ENCODE data around the gene PACS2. TPM values are rescaled to one million over a fixed set of nuclear protein-coding genes. Genes with fewer than 3 reads are reported as not detected.

PACS2 gene
- total and polyA plus RNA-seq, 2 donors (not counting 3 experiments of a cell fraction or from before 2014, with no cell fraction given), result 52.7 to 86.3 TPM

- H3K4me3 ChIP-seq (replicated peaks in 1 of 3; ENCODE audit: insufficient read depth in 1 of 3, low read depth in 1 of 3, low read length in 3 of 3), result no peak overlapping the region
- H3K9me3 ChIP-seq (replicated peaks; ENCODE audit: control insufficient read depth, insufficient read depth, low read length), result no peaks in the 10 kb centered on the region
- no peak overlapping the region for H3K9ac ChIP-seq (replicated peaks; ENCODE audit: extremely low read depth, insufficient read depth, low read length)
- intact Hi-C loops (cut with micrococcal nuclease), result no loop called here
- POLR2A ChIA-PET, result interaction anchor here (0.7 kb wide), 1 partner anchor 81 kb away, joined by 4 read pairs; no protein-coding TSS in a partner anchor
- no peaks in the 10 kb centered on the region for H3K79me2 ChIP-seq (ENCODE audit: control insufficient read depth, insufficient read depth, low read length)
- no peaks in the 10 kb centered on the region for H3K9me1 ChIP-seq (replicated peaks; ENCODE audit: control insufficient read depth, extremely low read depth, insufficient read depth, low read length)
- no peak for DNase-seq (ENCODE audit: low read depth, low spot score)
- H3K4me1 ChIP-seq (ENCODE audit: control insufficient read depth, extremely low read depth, insufficient read depth, low read length), result peaks cover 10% of the 10 kb centered on the region
- H2AFZ ChIP-seq (ENCODE audit: low read depth, low read length), result no peak overlapping the region
- BruUV-seq (replicated peaks), result no TSS peak
- H3K4me2 ChIP-seq (ENCODE audit: insufficient read depth, low read length), result no peak overlapping the region
- H3K36me3 ChIP-seq (ENCODE audit: control insufficient read depth in 2 of 2, extremely low read depth in 1 of 2, insufficient read depth in 2 of 2, low read length in 2 of 2), result no peaks in the 10 kb centered on the region
- CTCF ChIA-PET, result interaction anchor here (1.0 to 6.3 kb wide), 4 partner anchors 31 to 116 kb away, joined by 3 to 239 read pairs (median 10); partner anchors contain the start of gene TEDC1
- dilution Hi-C loops (cut with MboI; ENCODE audit: extremely low pct_ligation_motif_present, low sequenced_read_pairs), result no loop called here
- no peak overlapping the region for H3K27ac ChIP-seq (ENCODE audit: insufficient read depth, low read depth, low read length)
- no peaks in the 10 kb centered on the region for H4K20me1 ChIP-seq (replicated peaks; ENCODE audit: control insufficient read depth, extremely low read depth, insufficient read depth, low read length)
- FAIRE-seq, result no peak
- TF ChIP-seq POLR2AphosphoS5 (IDR thresholded peaks at IDR 0.05; ENCODE audit: insufficient read depth, low read depth, low read length) (no peak), POLR2A (IDR thresholded peaks at IDR 0.05; ENCODE audit: low read depth, low read length) (no peak), GATA2 (IDR thresholded peaks at IDR 0.05; ENCODE audit: insufficient read depth, insufficient read length, low read depth, low read length) (no peak), FOS (IDR thresholded peaks at IDR 0.05; ENCODE audit: borderline replicate concordance, insufficient read depth, low read length) (no peak), JUN (IDR thresholded peaks at IDR 0.05; ENCODE audit: borderline replicate concordance, insufficient read depth, insufficient read length, low read depth) (no peak), MYC (IDR thresholded peaks at IDR 0.05; ENCODE audit: low read depth, low read length) (no peak), EZH2 (IDR thresholded peaks at IDR 0.05; ENCODE audit: borderline replicate concordance, low read depth, low read length, severe bottlenecking) (no peak)
- TF ChIP-seq, protein P1, sequence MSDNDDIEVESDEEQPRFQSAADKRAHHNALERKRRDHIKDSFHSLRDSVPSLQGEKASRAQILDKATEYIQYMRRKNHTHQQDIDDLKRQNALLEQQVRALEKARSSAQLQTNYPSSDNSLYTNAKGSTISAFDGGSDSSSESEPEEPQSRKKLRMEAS (IDR thresholded peaks at IDR 0.05; ENCODE audit: insufficient read depth, insufficient read length), result no peak
- TF ChIP-seq, protein P2, sequence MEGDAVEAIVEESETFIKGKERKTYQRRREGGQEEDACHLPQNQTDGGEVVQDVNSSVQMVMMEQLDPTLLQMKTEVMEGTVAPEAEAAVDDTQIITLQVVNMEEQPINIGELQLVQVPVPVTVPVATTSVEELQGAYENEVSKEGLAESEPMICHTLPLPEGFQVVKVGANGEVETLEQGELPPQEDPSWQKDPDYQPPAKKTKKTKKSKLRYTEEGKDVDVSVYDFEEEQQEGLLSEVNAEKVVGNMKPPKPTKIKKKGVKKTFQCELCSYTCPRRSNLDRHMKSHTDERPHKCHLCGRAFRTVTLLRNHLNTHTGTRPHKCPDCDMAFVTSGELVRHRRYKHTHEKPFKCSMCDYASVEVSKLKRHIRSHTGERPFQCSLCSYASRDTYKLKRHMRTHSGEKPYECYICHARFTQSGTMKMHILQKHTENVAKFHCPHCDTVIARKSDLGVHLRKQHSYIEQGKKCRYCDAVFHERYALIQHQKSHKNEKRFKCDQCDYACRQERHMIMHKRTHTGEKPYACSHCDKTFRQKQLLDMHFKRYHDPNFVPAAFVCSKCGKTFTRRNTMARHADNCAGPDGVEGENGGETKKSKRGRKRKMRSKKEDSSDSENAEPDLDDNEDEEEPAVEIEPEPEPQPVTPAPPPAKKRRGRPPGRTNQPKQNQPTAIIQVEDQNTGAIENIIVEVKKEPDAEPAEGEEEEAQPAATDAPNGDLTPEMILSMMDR (IDR thresholded peaks at IDR 0.05; ENCODE audit: extremely low read depth in 1 of 2, insufficient read depth in 1 of 2, low read depth in 1 of 2, low read length in 2 of 2), result no peak
- no peaks in the 10 kb centered on the region for H3K27me3 ChIP-seq (ENCODE audit: control insufficient read depth in 2 of 2, insufficient read depth in 2 of 2, low read length in 2 of 2)
Measured at GRCh38 chr14:105374389-105374788, 59.8 kb downstream of the PACS2 start.
